Mammary epithelial cell (primary cell): ENCODE measurements around the gene FLOT2.

Source experiments
- CTCF ChIP-seq, 2 donors: IDR thresholded peaks in 1 of 2; conservative IDR thresholded peaks in 1 of 2; 2 replicates each; pipeline ENCODE4 v1.5.1; 2011 to 2012; ENCODE audit warnings: inconsistent platforms in 2 of 2, low read length in 2 of 2, mild to moderate bottlenecking in 2 of 2, control low read depth in 1 of 2, low read depth in 1 of 2; ENCODE audit not compliant: insufficient read depth in 1 of 2; ENCODE audit errors: extremely low read depth in 1 of 2
- EZH2 ChIP-seq: IDR thresholded peaks from 2 replicates; pipeline ENCODE4 v1.6.1; 2012; ENCODE audit warnings: low read length, inconsistent platforms, borderline replicate concordance

- TF ChIP-seq CTCF (conservative IDR thresholded peaks at IDR 0.05 in 1 of 2, IDR thresholded peaks at IDR 0.05 in 1 of 2; ENCODE audit: extremely low read depth in 1 of 2, insufficient read depth in 1 of 2, low read depth in 1 of 2, low read length in 2 of 2) (no peak), EZH2 (no peak)
These were observed 31.4 kb downstream of the FLOT2 start for GRCh38 chr17:28865946-28866752.
